Measurements from ENCODE around the gene SYT3.

Gene SYT3, protein sequence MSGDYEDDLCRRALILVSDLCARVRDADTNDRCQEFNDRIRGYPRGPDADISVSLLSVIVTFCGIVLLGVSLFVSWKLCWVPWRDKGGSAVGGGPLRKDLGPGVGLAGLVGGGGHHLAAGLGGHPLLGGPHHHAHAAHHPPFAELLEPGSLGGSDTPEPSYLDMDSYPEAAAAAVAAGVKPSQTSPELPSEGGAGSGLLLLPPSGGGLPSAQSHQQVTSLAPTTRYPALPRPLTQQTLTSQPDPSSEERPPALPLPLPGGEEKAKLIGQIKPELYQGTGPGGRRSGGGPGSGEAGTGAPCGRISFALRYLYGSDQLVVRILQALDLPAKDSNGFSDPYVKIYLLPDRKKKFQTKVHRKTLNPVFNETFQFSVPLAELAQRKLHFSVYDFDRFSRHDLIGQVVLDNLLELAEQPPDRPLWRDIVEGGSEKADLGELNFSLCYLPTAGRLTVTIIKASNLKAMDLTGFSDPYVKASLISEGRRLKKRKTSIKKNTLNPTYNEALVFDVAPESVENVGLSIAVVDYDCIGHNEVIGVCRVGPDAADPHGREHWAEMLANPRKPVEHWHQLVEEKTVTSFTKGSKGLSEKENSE

DNA sequence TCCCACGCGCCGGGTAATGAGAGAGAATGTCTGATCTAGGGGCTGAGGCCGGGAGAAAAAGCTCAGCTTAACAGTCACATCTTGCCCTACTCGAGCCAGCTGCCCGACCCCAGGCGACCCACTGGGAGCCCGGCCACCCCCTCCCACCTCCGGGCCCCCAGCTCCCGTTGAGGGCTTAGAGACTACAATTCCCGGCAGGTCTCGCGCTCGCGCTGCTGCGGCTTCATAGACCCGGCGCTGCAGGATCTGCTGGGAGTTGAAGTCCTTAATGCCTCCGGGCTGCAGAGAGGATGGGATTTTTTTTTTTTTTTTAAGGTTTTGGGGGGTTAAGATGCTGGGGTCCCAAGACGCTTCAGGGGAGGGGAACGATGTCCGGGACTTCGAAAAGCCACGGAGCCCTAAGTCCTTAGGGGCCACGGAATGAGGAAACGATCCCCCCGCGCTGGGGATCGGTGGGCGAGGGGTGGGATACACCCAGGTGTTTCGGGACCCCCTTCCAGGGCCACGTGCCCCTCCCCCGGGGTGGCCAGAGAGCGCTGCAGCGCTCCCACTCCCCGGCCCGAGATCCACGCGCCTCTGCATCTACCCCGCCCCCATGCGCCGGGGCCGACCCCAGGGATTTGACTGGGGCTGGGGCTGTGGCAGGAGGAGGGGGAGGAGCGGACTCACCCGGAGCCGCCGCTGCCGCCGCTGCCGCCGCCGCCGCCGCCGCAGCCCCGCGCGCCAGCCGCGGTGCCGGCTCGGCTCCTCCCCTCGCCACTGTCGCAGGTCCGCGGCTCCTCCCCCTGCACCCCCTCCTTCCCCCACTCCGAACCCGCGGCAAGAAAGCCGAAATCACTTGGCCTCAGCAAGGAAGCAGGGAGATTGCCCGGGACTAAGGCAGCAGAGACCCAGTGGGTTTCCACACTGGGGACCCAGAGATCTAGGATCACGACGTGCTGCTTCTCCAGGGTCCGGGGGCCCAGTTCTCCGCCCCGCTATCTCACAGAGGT is at the start of gene SYT3:
Gene SYT3 (minus strand): TSS at position 761 of the 992 bp plus-strand sequence. CDS start 2,470 bp downstream, outside the sequence.
- TF ChIP-seq ZFX (IDR thresholded peaks at IDR 0.05; ENCODE audit: borderline replicate concordance) = no peak
- TF ChIP-seq, protein P1, sequence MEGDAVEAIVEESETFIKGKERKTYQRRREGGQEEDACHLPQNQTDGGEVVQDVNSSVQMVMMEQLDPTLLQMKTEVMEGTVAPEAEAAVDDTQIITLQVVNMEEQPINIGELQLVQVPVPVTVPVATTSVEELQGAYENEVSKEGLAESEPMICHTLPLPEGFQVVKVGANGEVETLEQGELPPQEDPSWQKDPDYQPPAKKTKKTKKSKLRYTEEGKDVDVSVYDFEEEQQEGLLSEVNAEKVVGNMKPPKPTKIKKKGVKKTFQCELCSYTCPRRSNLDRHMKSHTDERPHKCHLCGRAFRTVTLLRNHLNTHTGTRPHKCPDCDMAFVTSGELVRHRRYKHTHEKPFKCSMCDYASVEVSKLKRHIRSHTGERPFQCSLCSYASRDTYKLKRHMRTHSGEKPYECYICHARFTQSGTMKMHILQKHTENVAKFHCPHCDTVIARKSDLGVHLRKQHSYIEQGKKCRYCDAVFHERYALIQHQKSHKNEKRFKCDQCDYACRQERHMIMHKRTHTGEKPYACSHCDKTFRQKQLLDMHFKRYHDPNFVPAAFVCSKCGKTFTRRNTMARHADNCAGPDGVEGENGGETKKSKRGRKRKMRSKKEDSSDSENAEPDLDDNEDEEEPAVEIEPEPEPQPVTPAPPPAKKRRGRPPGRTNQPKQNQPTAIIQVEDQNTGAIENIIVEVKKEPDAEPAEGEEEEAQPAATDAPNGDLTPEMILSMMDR (IDR thresholded peaks at IDR 0.05) = no peak
- no peak within 1 kb of the TSS for H3K27ac ChIP-seq

DNA sequence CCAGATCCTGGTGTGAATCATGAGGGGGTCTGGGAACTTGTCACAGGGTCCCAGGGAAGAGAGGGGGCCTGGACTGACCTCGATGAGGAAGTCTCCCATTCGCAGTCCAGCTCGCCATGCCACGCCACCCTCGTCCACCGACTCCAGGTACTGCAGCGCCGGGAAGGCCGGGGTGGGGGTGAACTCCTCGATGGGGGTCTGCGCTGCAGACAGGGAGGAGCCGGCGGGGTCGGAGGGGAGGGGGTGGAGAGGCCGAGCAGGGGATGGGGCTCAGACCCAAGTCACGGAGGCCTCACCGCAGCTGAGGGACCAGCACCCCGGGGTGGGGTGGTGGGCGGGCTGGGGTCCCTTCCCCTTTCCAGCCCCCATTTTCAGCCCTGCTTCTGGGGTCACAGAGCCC is 49.1 kb upstream of the SYT3 start:
- no peak for TF ChIP-seq ZFX (IDR thresholded peaks at IDR 0.05; ENCODE audit: borderline replicate concordance)
- TF ChIP-seq, protein P1 (IDR thresholded peaks at IDR 0.05) = no peak
- no peak overlapping the region for H3K27ac ChIP-seq

DNA sequence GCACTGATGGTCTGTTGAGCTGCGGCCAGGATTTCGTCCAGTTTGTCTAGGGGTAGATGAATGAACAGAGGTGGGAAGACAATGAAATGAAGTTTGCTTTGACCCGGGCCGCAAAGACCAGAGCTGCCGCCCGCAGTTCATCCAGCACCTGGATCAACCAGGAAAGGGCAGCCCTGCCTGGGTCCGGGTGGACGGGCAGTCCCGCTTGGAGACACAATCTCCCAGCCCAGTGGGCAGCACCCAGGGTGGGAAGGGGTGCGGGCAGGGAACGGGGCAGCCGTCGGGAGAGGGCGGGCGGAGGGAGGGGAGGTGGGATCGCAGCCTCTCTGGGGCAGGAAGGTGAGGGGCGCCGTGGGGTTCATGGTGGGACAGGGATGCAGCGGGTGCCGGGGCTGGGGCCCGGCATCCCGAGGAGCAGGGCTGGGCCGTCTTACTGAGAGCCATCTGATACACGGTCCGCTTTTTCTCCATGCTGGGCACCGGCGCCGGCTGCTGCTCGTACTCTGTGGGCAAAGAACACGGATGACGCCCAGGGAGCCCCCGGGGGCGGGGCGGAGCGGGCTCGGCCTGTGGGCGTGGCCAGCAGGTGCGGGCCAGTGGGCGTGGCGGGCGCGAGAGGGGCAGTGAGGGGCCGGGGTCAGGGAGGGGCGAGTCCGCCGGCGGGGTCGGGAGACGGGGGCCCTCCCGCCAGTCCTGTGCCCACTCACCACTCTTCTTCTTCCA is 46.8 kb upstream of the SYT3 start:
- H3K27ac ChIP-seq = no peak overlapping the region

DNA sequence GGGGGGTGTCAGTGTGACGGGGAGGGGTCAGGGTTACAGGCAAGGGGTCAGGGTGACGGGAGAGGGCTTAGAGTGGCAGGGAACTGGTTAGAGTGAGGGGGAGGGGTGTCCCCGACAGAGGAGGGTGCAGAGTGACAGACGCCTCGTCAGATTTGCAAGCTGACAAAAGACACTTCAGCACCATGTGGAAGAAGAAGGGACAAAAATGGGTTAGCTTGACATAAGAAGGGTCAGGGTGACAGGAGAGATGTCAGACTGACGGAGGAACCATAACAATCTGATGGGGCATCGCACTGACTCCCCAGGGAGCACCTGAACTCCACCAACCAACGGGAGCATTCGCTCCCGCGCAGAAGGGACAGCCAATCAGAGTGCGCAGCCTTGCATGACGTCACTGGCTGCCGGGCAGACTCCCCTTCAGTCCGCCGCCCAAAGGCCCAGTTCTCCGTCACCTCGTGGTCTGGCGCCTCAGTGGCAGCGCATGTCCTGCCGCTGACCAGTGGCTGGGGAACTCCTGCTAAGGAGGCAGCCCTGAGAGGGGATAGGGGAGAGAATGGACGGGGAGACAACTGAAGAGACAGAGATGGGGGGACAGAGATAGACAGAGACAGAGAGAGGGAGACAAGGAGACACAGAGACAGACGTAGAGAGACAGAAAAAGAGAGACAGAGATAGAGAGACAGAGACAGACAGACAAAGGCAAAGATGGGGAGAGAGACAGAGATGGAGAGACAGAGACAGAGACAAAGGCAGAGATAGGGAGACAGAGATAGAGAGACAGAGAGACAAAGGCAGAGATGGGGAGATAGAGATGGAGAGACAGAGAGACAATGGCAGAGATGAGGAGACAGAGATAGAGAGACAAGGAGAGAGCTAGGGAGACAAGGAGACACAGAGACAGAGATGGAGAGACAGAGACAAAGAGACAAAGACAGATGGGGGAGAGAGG is 39.8 kb upstream of the SYT3 start:
- TF ChIP-seq, protein P1 (IDR thresholded peaks at IDR 0.05) = no peak
- no peak for TF ChIP-seq ZFX (IDR thresholded peaks at IDR 0.05; ENCODE audit: borderline replicate concordance)
- H3K27ac ChIP-seq = no peak overlapping the region

More for the DNA sequence above, 46.8 kb upstream of the SYT3 start:
- TF ChIP-seq, protein P1 (IDR thresholded peaks at IDR 0.05) = no peak
- no peak for TF ChIP-seq ZFX (IDR thresholded peaks at IDR 0.05; ENCODE audit: borderline replicate concordance)

DNA sequence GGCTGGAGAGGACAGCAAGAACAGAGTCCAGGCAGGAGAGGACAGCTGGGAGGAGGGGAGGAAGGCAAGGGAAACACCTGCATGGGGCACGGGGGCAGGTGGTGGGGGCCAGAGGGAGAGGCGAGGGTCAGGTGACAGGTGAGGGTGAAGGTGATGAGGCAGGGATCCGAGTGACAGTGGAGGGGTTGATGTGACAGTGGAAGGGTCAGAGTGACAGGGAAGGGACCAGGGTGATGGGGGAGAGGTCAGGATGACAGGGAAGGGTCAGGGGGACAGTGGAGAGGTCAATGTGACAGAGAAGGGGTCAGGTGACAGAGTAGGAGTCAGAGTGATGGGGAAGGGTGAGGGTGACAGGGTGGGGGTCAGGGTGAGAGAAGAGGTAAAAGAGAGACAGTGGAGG is 38.6 kb upstream of the SYT3 start:
- no peak overlapping the region for H3K27ac ChIP-seq
- TF ChIP-seq ZFX (IDR thresholded peaks at IDR 0.05; ENCODE audit: borderline replicate concordance) = no peak
- TF ChIP-seq, protein P1 (IDR thresholded peaks at IDR 0.05) = no peak

DNA sequence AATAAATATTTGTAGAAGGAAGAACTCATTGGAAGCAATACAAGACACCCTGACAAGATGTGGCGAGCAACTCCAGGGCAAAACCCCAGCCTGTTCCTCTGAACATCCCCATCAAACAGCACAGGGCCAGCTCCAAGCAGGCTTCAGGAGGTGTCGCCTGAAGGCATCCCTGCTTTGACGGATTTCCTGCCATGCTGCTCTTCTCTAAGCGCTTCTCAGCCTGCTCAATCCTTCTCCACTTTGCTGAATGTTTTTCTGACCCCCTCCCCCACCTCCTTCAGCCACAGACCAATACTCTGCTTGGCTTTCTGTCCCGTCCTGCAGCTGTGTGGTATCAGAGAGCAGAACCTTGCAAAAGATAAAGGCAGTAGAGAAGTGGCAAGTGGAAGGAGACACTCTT is 38.0 kb upstream of the SYT3 start:
- TF ChIP-seq, protein P1 (IDR thresholded peaks at IDR 0.05) = no peak
- TF ChIP-seq ZFX (IDR thresholded peaks at IDR 0.05; ENCODE audit: borderline replicate concordance) = no peak
- H3K27ac ChIP-seq = no peak overlapping the region
